OCI-LY1 (cell line): ENCODE data around the gene FAM83E.

Experiments used
- CTCF ChIP-seq: fragments of 200-600 bp; sonication (generic), shearing (Covaris generic); IDR thresholded peaks from 2 replicates; pipeline ENCODE4 v1.5.1; 2017; ENCODE audit warnings: mild to moderate bottlenecking, antibody characterized with exemption, low read length, moderate library complexity, mixed read lengths
- EZH2 ChIP-seq: fragments of 200-600 bp; sonication (generic), shearing (Covaris generic); IDR thresholded peaks from 2 replicates; pipeline ENCODE4 v1.8.0; 2017; ENCODE audit warnings: borderline replicate concordance, mixed run types, mild to moderate bottlenecking, antibody characterized with exemption, low read length, moderate library complexity, mixed read lengths

GRCh38 chr19:48623556-48624066 is 8.7 kb upstream of the FAM83E start:
- no peak for TF ChIP-seq CTCF
- no peak for TF ChIP-seq EZH2
